DOHH2 (cell line): Measurements from ENCODE around the gene CALB2.

Source experiments
- H3F3A ChIP-seq: fragments of 200-600 bp; sonication (generic), shearing (Covaris generic); 2 replicates; pipeline ENCODE4 v1.6.0; 2016; ENCODE audit warnings: antibody characterized with exemption, mild to moderate bottlenecking; ENCODE audit not compliant: control insufficient read depth, insufficient read depth
- H3K27ac ChIP-seq: fragments of 200-600 bp; sonication (generic); 2 replicates; pipeline ENCODE4 v1.5.1; 2014; ENCODE audit warnings: low read depth, mild to moderate bottlenecking, low read length, moderate library complexity
- H3K27me3 ChIP-seq: fragments of 200-600 bp; sonication (generic); 2 replicates; pipeline ENCODE4 v1.6.1; 2014; ENCODE audit warnings: mild to moderate bottlenecking, low read length, mixed read lengths; ENCODE audit not compliant: control insufficient read depth
- H3K36me3 ChIP-seq: fragments of 200-600 bp; sonication (generic); 2 replicates; pipeline ENCODE4 v1.6.1; 2014; ENCODE audit warnings: mild to moderate bottlenecking, low read length, moderate library complexity, mixed read lengths; ENCODE audit not compliant: control insufficient read depth
- H3K4me1 ChIP-seq: fragments of 200-600 bp; sonication (generic); 2 replicates; pipeline ENCODE4 v1.6.1; 2014; ENCODE audit warnings: mild to moderate bottlenecking, low read length, mixed read lengths; ENCODE audit not compliant: control insufficient read depth
- H3K4me2 ChIP-seq: fragments of 200-600 bp; sonication (generic); 2 replicates; pipeline ENCODE4 v1.6.0; 2014; ENCODE audit warnings: mild to moderate bottlenecking, low read length, moderate library complexity
- H3K4me3 ChIP-seq: fragments of 200-600 bp; sonication (generic); 2 replicates; pipeline ENCODE4 v1.5.1; 2014; ENCODE audit warnings: mild to moderate bottlenecking, low read length, mixed read lengths
- H3K79me2 ChIP-seq: fragments of 200-600 bp; sonication (generic); 2 replicates; pipeline ENCODE4 v1.6.1; 2014; ENCODE audit warnings: mild to moderate bottlenecking, low read length, mixed read lengths; ENCODE audit not compliant: control insufficient read depth
- H3K9me2 ChIP-seq: fragments of 200-600 bp; sonication (generic); replicated peaks from 2 replicates; pipeline ENCODE4 v1.6.1; 2014; ENCODE audit warnings: mild to moderate bottlenecking, low read length, mixed read lengths; ENCODE audit not compliant: control insufficient read depth
- H3K9me3 ChIP-seq: fragments of 200-600 bp; sonication (generic); 2 replicates; pipeline ENCODE4 v1.6.1; 2014; ENCODE audit warnings: antibody characterized with exemption, low read length, mixed read lengths; ENCODE audit not compliant: control insufficient read depth, insufficient read depth
- H4K20me1 ChIP-seq: fragments of 200-600 bp; sonication (generic); 2 replicates; pipeline ENCODE4 v1.6.0; 2014; ENCODE audit warnings: low read depth, mild to moderate bottlenecking, antibody characterized with exemption, low read length, moderate library complexity; ENCODE audit not compliant: control insufficient read depth, insufficient read depth
- CTCF ChIP-seq: fragments of 200-600 bp; sonication (generic); IDR thresholded peaks from one replicate; pipeline ENCODE4 v1.5.1; 2014; ENCODE audit warnings: antibody characterized with exemption, mild to moderate bottlenecking, low read depth, low read length; ENCODE audit not compliant: poor library complexity, severe bottlenecking
- EZH2phosphoT487 ChIP-seq: fragments of 200-600 bp; sonication (generic); IDR thresholded peaks from 2 replicates; pipeline ENCODE4 v1.6.1; 2017; ENCODE audit warnings: borderline replicate concordance, mild to moderate bottlenecking, antibody characterized with exemption, low read length, moderate library complexity, mixed read lengths

The CALB2 gene

GRCh38 chr16:71319999-71320398 lies 38.5 kb upstream of the CALB2 start:
- no peak for TF ChIP-seq EZH2phosphoT487
- no peak for TF ChIP-seq CTCF

GRCh38 chr16:71327720-71328119 lies 30.8 kb upstream of the CALB2 start:
- Histone ChIP-seq H4K20me1 (no peaks in the 10 kb centered on the region), H3F3A (no peaks in the 10 kb centered on the region), H3K4me2 (no peak overlapping the region), H3K9me2 (no peaks in the 10 kb centered on the region), H3K36me3 (no peaks in the 10 kb centered on the region), H3K27ac (no peak overlapping the region), H3K27me3 (0 out of 2 replicates have a peak, but pooled peaks cover 5% of the 10 kb centered on the region), H3K79me2 (no peaks in the 10 kb centered on the region), H3K9me3 (peaks cover 6% of the 10 kb centered on the region; the same call in 1 of the 2 replicates), H3K4me3 (no peak overlapping the region), H3K4me1 (no peaks in the 10 kb centered on the region)
- TF ChIP-seq EZH2phosphoT487 (no peak), CTCF (no peak)

More at GRCh38 chr16:71319999-71320398, 38.5 kb upstream of the CALB2 start:
- Histone ChIP-seq H3K9me2 (no peaks in the 10 kb centered on the region), H3K27me3 (no peaks in the 10 kb centered on the region), H3K36me3 (no peaks in the 10 kb centered on the region), H3K4me2 (no peak overlapping the region), H4K20me1 (no peaks in the 10 kb centered on the region), H3K4me1 (no peaks in the 10 kb centered on the region), H3F3A (no peaks in the 10 kb centered on the region), H3K9me3 (no peaks in the 10 kb centered on the region), H3K79me2 (no peaks in the 10 kb centered on the region), H3K27ac (no peak overlapping the region), H3K4me3 (no peak overlapping the region)

- H3K27ac ChIP-seq = no peak overlapping the region
- no peaks in the 10 kb centered on the region for H3K9me2 ChIP-seq
- H3F3A ChIP-seq = no peaks in the 10 kb centered on the region
- no peaks in the 10 kb centered on the region for H3K4me1 ChIP-seq
- 0 out of 2 replicates have a peak, but pooled peaks cover 5% of the 10 kb centered on the region for H3K27me3 ChIP-seq
- H3K79me2 ChIP-seq = no peaks in the 10 kb centered on the region
- no peaks in the 10 kb centered on the region for H3K36me3 ChIP-seq
- TF ChIP-seq CTCF = no peak
- no peak for TF ChIP-seq EZH2phosphoT487
- no peaks in the 10 kb centered on the region for H4K20me1 ChIP-seq
- peaks cover 6% of the 10 kb centered on the region; the same call in 1 of the 2 replicates for H3K9me3 ChIP-seq
- H3K4me2 ChIP-seq = no peak overlapping the region
- H3K4me3 ChIP-seq = no peak overlapping the region
These were observed 30.4 kb upstream of the CALB2 start for GRCh38 chr16:71328151-71328550.
